ENCODE measurements around the gene ADGRL4.
"Not testable (repeated sequence)": the region's sequence is repeated elsewhere in the genome, so short reads cannot be mapped to it uniquely, and the experiment has no call there.

ADGRL4 gene

DNA sequence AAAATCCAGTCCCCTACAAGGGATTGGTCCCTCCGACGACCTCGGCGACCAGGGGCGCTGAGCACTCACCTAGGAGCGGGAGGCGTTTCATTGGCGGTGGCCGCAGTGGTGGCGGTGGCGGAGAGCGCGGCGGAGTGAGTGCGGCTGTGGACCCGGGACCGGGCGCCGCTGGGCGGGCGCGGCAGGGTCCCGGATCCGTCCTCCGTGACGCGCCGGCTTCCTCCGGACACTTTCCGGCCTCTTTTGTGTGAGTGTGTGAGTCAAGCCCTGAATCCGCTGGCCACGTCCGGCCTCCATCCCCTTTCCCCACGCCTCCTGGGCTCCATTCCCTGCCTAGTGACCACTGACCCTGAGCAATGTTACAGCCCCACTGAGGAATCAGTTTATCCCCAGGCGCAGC lies at the start of gene ADGRL4:
ADGRL4 (minus strand) TSS at position 167 of the 400 bp plus-strand sequence; CDS start at position 91, 76 bp downstream.
- DNase-seq: no peak

GRCh38 chr1:79055856-79056255 lies 49.3 kb upstream of the ADGRL4 start:
- DNase-seq: no peak

DNA sequence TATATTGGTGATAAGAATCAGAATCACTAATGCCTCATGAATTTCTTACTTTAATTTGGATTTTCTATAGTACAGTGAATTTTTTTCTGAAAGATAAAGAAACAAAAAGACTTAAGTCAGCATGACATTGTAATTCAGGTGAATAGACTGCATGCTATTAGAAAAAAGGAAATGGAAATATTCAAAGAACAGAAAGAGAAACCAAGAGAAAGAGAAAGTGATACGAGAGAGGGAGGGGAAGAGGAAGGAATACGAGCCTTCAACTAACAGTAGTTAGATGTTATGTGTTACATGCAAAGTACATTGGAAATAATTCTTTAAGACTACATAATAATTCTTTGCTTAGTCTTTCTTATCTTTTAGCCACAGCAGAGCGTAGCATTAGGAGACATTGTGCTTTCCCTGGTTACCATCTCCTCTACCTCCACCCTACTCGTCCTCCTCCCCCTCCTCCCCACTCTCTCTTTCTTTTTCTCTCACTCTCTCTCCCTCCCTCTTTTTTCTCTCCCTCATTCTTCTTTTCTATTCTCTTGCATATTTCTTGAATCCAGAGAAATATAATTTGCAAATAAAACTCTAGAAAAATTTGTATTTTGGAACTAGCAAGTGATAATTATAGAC lies 46.4 kb upstream of the ADGRL4 start:
- no peak for DNase-seq

DNA sequence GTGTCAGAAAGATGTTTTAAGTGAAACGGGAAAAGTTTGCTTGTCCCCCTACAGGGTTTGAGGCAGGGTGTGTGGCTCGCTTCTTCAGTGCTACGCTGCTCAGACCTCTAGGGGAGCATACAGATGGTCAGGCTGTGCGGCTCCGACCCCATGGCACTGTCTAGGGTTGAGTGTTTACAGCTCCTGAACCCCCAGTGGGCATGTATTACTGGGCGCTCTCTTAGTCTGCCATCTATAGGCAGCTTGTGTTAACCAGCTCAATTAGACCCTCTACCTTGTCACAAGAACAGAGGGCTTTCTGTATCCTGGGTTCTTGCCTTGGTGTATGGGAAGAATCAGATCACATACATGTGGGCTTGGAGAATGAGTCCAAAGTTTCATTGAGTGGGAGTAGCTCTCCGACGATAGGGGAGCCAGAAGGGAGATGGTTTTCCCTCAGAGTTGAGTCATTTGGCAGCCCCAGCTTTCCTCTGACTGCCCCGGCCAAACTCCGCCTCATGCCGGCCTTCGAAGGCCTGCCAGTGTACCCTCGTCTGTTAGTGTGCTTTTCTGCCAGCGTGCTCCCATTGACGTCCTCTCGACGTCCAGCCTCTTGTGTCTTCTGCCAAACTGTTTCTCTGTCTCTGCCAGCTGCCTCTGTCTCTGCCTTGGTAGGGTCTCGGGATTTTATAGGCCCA lies 38.6 kb upstream of the ADGRL4 start:
- DNase-seq: no peak

GRCh38 chr1:79043506-79043905 lies 37.0 kb upstream of the ADGRL4 start:
- DNase-seq: no peak

GRCh38 chr1:79042539-79042938 lies 36.0 kb upstream of the ADGRL4 start:
- DNase-seq: no peak

GRCh38 chr1:79042117-79042516 lies 35.6 kb upstream of the ADGRL4 start:
- DNase-seq: no peak

DNA sequence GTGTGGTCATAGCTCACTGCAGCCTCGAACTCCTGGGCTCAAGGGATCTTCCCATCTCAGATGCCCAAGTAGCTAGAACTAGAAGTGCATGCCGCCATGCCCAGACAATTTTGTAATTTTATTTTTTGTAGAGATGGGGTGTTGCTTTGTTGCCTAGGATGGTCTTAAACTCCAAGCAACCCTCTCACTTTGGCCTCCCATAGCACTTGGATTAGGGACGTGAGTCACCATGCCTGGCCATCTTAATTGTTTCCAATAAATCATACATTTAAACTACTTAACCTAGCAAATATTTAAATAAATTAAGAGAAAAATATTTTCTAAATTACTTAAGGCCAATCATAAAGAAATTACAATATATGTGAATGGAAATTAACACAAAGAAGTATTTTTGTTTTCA lies 35.1 kb upstream of the ADGRL4 start:
- no peak for DNase-seq

- DNase-seq: no peak
Observed at GRCh38 chr1:79040424-79041082, 34.0 kb upstream of the ADGRL4 start.

GRCh38 chr1:79037085-79037484 lies 30.6 kb upstream of the ADGRL4 start:
- no peak for DNase-seq

GRCh38 chr1:79012500-79012899 lies 6.0 kb upstream of the ADGRL4 start:
- DNase-seq: no peak

DNA sequence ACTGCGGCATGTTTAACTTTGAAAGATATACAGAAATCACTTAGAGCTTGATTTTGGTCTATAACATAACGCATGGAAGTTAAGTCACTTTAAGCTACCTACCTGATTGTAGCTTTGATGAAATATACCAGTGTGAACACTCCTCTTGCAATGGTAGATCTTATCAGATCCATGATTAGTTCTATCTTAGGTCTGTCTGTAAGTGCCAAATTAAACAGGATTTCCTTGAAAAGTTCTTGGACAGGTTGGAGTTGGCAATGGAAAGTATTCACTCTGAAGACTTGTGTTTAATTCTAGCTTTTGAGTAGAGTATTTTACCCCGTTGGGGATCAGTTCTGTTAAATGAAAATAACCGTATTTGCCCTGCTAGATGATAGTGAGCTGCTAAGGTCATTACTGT lies 4.1 kb upstream of the ADGRL4 start:
- DNase-seq: no peak

- DNase-seq: no peak
Observed at GRCh38 chr1:79005945-79006344, 585 bp downstream of the ADGRL4 start.

DNA sequence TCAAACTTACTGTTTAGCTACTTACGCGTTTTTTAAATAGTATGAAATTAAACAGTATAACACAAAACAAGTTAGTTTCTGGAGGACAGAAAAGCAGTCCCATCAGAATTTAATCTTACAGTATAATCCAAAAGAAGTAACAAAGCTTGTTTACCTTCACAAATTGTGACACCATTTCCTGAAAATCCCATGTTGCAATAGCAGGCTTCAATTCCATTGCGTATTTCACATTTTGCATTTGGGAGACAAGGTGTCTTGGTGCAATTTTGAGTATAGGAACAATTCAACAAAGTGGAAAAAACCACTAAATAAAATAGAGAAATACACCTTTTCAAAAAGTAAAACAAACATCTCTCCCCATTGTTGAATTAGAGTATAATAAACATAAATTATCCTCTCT lies 1.6 kb downstream of the ADGRL4 start:
- no peak for DNase-seq

DNA sequence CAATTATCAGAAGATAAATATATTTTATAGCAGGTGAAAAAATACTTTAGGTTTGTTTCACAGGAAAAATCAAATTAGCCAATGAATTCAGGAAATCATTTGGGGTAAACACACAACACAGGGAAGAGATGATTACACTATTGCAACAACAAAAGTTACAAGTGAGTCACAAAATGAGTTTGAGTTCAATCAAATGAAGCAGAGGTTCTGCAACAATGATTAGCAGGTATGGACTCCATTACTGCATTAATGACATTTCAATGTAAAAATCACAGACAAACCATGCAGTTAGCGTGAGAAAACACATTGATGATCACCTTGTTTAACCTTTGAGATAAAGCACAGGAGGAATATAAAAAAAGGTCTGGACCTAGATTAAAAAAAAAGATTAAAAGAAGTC lies 9.7 kb downstream of the ADGRL4 start:
- DNase-seq: no peak

GRCh38 chr1:78987042-78987441 lies 19.5 kb downstream of the ADGRL4 start:
- no peak for DNase-seq

DNA sequence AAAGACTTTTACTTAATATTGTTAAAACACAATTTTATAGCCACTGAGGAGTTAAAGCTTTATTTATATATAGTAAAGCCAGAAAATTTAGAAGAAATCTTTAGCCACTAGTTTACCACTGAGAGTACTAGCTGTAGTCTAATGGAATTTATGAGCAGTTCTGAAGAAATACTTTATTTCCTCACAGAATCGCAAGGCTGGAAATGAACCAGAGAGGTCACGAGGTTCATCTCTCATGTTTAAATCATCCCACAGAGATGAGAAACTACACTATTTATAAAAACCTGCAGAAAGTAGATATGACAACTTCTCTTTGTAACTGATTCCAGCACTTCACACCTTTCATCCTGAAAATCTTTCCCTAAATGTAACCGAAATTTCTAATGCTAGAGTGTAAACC lies 26.0 kb downstream of the ADGRL4 start:
- no peak for DNase-seq

DNA sequence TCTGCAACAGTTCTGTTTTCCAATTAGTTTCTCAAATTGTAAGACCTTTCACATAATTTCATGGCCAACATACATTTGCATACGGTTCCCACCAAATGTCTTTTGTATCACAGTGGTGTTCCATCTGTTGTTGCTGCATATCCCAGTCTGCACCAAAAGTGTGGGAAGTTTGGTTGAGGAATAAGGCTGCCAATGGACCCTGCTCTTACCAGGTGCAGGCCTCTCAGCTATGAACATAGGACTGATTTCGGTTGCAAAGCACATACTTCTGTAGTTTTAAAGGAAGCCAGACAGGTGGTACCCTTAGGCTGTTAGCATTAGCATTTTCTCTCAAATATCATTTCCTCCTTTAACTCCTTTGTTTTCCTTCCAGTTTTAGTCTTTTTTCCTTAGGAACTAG lies 33.8 kb downstream of the ADGRL4 start:
- no peak for DNase-seq

DNA sequence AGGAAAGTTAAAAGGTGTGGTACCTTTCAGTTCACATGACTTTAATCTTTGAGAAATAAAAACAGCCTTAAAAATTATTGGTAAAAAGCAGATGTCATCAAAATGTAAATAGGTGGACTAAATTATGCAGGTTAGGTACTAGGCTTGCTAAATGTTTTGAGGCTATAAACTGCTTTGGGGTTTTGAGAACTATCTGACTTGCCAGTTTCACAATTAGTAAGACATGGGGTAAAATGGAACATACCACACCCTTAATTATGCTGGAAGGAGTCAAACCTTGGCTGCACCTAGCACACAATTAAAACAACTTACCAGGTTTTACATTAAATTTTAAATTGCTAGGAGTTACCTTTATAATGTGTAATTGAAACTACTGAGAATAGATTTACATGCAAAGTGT lies 39.4 kb downstream of the ADGRL4 start:
- DNase-seq: not testable (repeated sequence)

DNA sequence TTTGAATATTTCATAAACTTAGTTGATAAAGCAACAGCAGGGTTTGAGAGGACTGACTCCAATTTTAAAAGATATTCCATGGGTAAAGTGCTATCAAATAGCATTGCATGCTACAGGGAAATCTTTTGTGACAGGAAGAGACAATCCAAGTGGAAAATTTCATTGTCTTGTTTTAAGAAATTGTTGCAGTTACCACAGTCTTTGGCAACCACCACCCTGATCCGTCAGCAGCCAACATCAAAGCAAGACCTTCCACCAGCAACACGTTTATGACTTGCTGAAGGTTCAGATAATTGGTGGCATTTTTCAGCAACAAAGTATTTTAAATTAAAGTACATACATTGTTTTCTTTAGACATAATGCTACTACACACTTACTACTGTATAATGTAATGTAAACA lies 47.8 kb downstream of the ADGRL4 start:
- no peak for DNase-seq

GRCh38 chr1:78950826-78951225 lies 55.7 kb downstream of the ADGRL4 start:
- no peak for DNase-seq

GRCh38 chr1:78949227-78949626 lies 57.3 kb downstream of the ADGRL4 start:
- DNase-seq: no peak

- no peak for DNase-seq
Observed at GRCh38 chr1:78919150-78919549, 87.4 kb downstream of the ADGRL4 start.

DNA sequence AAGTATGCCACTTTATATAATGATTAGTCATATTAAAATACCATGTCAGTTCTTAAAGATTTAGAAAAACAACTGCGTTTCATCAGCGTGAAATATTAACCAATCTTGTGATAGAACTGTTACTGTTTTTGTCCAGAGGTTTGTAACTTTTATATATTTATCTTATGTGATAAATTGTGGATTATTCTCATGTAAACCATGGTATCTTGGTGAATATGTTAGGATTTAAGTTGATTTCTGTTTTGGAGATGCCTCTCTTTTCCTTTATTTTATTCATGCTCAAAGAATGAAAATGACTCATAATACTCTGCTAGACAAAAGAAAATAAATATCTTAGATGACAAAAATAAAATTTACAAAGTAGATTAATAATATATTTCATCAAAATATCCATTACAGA lies 88.4 kb downstream of the ADGRL4 start:
- no peak for DNase-seq

Measured in activated CD4-positive, alpha-beta T cell treated with anti-CD3 and anti-CD28 coated beads for 48 hours (primary cell).